GOT3 (cell line): ENCODE measurements around the gene PM20D1.
A peak's percentile ranks its signal among the peaks of the same experiment; 100 is the strongest.
"Not testable (repeated sequence)": the region's sequence is repeated elsewhere in the genome, so short reads cannot be mapped to it uniquely, and the experiment has no call there.

Experiments used
- DNase-seq: peaks from one replicate; lab custom pipeline; 2025; ENCODE audit warnings: mixed read lengths; lab: John Stamatoyannopoulos, UW

Gene PM20D1

DNA sequence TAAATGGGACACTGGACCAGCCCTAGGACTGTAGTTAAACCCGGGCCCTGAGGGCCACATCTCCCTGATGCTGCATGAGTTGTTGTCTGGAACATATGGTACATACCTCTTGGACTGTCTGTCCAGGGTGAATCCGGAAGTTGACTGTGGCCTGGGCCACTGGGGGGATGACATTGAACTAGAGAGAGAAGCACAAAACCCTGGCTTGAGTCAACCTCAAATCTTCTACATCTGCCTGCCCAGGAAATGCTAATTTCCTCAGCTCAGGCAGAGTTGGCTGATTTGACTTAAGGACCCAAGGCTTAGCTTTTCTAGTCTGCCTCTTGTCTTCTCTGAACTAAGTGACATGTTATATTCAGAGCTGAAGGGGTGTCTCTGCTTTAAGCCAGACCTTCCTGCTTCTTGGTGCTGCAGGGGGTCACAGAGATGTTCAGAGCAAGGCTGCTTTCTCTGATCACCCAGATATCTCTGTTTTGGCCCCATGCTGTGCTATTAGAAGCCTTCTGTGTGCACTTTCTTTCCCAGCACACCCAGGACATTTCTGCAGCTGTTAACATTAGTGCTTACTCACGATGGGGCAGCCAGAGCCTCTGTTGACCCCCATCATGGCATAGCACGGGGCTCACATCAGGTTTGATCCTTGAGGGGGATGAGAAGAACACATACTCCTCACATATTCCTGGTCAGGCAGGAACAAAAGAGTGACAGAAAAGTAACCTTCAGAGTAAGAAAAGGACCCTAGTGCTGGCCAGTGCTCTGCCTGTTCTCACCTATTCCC, 9.6 kb downstream of the PM20D1 start:
- no peak for DNase-seq

DNA sequence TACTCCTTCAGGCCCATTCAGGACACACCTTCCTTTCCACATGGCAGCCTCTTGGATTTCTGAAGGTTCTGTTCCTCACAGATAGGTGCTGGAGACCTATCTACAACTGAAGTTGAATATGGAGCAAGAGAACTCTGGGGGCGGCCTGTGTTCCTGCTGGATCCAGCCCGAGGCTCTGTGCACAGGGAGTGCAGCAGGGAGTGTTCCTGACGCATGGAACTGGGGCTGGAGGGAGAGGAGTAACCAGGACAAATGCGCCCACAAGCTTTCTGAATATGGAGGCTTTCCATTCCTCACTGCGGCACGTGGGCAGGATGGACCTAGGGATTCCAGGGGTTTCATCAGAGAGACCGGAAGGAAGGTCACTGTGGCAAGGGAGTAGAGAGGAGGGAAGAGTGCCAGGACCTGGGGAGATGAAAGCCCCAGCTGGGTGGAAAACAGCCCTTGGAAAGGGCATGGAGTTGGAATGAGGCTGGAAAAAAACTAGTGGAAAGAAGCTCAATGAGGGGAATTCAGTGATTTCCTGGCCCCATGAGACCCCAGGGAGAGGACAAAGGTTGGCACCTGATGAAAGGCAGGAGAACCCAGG, 12.5 kb downstream of the PM20D1 start:
- DNase-seq: no peak

DNA sequence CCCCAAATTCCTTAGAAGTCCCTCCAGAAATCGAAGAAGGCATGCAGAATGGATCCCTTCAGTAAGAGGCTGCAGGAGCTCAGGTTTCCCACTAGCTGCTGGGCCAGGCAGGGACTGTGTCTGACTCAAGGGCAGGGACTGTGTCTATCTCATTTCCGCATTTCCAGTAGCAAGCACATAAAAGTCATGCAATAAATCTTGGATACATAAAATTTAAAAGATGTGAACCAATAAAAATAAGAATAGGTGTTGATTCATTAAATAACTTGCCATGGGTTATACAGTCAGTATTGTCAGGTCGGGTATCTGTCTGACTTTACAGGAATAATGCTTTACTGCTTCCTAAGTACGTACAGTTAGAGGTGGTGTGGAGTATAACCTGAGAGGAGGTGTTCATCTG, 15.2 kb downstream of the PM20D1 start:
- no peak for DNase-seq

DNA sequence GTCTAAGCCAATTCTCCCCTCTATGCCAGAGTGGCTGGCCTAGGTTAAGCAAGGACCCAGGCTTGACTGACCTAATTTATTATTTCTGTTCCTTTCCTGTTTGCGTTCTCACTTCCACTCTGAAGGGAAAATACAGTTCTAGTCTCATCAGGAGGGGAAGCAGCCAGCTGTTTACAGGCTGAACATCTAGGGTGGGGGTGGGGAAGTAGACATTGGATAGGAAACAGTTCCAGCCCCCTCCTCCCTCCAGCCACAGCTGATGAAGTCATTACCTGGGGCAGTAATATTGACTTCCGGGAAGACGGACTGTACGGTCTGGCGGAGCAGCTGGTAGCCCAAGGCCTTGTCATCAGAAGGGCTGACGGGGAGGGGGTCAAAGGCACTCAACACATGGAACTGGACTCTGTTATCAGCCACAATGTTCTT, 17.6 kb downstream of the PM20D1 start:
- DNase-seq: no peak

DNA sequence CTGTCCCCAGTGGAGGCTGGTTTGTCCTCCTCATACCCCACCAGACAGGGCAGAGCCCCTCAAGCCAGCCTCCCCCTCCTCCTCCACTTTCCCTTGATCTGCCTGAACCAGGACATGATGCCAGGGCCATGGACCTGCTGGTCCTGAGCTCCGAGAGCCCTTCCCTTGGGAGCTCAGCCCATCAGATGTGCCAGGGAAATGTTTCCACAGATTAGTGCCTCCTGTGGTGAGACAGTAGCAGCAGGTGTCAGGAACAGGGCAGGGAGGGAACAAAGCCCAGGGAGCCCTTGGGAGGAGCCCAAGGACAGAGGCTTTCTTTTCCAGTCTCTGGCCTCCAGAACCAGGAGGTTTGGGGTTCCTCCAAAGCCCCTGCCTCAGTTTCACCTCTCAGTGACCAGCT, 22.3 kb downstream of the PM20D1 start:
- DNase-seq: no peak

DNA sequence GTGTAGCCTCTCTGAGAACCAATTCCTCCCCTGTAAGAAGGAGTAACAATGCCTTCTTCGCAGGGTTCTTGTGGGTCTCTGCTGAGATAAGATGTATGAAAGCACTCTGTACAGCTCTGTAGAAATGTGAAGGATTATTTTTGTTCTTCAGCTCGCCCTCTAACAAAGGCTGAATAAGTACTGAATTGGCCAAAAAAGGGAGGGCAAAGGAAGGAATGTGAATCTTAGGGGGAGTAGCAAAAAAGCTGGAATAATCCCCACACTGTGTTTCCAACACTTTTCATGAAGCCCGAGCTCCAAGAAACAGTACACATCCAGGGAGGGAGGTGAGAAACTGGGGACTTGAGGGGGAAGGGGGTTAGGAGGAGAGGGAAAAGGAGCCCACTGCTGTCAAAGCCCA, 22.9 kb downstream of the PM20D1 start:
- DNase-seq: no peak

DNA sequence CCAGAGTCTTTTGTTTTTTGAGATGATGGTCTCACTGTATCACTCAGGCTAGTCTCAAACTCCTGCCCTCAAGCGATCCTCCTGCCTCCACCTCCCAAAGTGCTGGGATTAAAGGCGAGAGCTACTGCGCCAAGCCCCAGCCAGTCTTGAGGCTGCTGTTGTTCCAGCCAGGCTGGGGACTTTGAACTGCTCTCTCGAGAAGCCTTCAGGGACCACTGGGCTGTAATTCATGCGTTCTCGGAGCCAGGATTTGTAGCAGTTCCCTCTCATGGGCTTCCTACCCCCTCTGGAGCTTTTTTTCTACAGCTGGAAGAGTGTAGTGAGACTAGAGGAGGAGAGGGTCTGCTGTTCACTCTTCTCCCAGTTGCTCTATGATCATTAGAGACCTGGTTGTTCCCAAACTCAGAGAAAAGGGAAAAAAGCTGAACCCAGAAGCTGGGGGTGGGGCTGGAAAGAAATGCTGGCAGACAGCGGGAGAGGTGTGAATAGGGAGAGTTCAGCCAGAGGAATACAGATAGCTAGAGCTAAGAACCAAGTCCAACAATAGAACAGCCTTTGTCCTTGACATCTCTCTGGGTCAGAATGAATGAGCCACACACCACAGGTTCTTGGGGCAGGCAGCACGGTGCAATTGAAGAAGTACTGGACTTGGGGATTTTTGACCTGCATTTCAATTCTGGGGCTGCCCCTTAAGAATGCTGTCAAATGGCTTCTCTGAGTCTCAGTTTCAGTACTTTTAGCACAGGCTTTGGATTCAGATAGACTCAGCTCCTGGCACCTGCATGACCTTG, 23.7 kb downstream of the PM20D1 start:
- DNase-seq: no peak

DNA sequence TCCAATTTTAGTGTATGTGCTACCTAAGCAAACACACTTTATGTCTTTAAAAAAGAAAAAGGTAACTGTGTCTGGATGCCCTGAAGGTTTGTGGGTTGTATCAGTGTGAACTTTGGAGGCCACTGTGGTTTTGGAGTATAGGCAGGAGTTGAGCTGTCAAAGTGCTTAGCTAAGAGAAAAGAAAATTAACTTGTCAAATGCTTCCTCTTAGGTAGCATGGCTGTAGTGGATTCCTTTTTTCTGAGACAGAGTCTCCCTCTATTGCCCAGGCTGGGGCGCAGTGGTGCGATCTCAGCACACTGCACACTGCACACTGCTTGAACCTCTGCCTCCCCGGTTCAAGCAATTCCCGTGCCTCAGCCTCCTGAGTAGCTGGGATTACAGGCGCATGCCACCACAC, 25.8 kb downstream of the PM20D1 start:
- no peak for DNase-seq

DNA sequence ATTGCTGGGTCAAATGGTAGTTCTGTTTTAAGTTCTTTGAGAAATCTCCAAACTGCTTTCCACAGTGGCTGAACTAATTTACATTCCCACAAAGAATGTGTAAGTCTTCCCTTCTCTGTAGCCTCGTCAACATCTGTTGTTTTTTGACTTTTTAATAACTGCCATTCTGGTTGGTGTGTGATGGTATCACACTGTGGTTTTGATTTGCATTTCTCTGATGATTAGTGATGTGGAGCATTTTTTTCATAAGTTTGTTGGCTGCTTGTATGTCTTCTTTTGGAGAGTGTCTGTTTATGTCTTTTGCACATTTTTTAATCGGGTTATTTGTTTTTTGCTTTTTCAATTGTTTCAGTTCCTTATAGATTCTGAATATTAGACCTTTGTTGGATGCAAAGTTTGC, 26.7 kb downstream of the PM20D1 start:
- not testable (repeated sequence) for DNase-seq

DNA sequence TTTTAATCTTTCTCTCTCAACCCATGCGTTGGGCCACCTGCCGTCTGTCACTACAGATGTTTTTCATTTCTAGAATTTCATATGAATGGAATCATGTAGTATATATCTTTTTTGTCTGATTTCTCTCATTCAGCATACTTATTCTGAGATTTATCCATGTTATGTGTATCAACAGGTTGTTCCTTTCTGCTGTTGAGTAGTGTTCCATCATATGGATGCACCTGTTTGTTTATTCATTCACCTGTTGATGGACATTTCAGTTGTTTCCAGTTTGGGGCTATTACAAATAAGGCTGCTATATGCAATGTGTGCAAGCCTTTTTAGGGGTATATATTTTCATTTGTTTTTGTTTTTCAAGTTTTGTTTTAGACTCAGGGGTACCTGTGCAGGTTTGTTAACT, 27.5 kb downstream of the PM20D1 start:
- no peak for DNase-seq

DNA sequence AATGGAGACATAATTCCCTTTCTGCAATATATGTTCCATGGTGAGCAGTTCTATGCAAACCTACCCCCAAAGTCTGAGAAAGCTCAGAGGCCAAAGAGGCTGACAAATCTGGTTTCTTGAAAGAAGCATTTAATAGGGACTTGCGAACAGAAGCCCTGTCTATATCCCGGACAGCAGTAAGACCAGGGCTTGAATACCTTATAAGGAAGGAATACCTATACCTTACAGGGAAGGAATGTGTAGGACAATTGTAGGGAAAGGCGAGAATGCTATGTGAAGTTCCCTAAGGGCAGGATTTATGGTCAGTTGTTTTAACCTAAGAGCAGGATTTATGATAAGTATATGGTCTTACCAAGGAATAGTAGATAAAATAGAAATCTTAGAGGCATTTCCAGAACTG, 31.9 kb downstream of the PM20D1 start:
- no peak for DNase-seq

DNA sequence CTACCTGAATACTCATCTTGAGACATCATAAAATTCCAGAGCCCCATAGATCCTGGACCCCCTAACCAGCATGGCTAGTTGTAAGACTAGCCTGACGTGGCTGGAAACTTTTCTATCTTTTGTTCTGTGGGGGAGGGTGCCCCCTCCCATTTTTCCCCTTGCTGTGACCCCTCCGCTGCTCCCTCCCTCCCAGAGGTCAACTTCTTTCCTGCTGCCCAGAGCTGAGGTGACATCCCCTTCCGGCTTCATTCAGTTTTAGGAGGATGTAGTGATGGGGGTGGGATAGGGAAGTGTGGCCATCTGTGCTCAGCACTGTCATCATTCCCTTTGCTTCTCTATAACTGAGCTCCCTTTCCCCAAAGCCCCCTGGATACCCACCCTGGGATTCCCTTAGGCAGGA, 32.6 kb downstream of the PM20D1 start:
- no peak for DNase-seq

DNA sequence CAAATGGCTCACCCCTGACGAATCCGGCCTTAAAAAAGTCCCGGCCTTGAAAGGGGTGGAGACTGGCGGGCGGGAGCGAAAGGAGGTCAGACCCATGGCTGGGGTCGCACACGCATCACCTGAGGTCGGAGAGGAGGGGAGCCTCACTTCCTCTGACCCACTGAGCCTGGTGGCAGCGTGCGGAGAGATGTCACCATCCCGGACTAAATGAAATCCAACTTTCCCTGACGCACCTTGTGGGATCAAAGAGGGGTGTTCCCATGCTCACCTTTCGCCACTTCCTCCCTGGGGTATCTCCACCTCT, 36.2 kb downstream of the PM20D1 start:
- DNase-seq: no peak

DNA sequence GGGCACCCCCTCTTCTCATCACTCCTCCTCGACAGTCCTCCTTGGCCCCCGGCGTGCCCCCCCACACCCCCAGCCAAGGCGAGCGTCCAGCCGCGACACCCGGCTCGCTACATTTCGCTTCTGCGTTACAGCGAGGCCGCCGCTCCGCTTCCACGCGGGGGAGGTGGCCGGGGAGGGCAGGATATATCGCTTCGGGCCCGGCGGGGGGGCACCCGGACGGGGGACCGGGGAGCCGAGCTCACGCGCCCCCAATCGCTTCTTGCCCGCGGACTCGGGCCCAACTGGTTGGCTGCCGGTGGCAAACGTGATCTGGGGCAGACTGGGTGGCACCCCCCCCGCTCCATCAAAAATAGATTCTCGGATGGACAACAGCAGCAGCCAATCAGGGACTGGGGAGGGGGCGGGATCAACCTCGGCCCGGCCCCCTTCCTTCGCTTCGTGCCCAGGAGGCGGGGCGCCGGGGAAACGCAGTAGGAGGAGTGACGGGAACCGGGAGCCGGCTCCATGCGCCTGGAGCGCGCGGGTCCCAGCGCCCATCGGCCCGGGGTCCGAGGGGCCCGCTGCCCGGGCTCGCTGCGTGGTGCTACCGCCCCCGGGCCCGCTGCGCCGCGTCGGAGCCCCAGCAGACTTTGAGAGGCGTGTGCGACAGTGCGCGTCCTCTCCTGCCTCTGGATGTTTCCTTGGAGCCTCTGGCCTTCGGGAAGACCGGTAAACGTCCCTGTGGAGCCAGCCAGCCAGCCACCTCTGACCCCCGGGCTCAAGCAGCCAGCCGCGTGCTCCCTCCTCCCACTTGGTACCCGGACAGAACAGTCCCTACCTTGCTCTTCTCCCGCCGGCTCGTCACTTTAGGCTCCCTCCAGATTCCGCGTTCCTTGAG, 36.8 kb downstream of the PM20D1 start, which contains the start of gene SLC41A1:
TSS of gene SLC41A1 (minus strand) at position 321 of the 877 bp plus-strand sequence. CDS start 2,757 bp downstream, outside the sequence.
- peak; percentile 72 for DNase-seq

DNA sequence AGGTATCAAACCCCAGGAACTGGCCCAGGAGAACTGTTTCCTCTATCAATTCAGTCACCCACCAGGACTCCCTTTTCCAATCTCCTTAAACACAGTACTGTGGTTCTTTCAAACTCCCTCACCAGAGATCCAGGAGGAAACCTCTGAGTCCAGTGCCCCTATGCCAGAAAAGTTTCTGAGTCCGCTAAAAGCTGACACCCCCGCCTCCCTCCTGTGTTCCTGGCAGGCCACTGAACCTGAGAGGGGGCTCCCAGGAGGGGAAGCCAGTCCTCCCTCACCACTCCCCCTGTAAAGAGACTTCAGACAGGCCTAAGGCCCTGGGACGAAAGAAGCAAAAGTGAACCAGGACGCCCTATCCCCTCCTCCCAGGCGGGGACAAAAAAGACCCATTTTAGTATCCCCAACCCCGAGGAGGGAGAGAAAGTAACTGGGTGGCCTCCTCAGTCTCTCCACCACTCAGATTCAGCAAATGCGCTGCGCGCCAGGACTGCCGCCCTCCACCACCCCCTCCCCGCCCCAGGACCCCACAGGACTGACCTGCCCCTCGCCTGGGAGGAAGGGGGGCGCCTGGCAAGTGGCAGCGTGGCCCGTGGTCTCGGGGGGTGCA, 37.6 kb downstream of the PM20D1 start:
- DNase-seq: no peak

DNA sequence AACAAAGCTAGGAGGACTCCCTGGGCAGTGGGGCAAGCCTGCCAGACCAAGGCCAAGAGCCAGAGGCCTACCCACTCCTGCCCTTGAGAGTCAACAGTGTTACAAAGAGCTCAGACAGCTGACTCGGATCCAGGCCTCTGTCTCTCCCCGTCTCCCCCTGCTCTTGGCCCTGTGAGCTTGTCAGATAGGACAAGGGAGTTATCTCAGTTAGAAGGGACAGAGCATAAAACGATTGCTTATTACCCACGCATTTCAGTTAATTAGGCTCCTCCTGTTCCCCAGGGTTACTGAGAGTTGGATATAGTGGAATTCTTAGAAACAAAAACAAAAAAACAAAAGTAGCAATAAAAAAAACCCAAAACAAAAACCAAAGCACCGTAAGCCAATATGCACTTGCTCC, 38.3 kb downstream of the PM20D1 start:
- no peak for DNase-seq

DNA sequence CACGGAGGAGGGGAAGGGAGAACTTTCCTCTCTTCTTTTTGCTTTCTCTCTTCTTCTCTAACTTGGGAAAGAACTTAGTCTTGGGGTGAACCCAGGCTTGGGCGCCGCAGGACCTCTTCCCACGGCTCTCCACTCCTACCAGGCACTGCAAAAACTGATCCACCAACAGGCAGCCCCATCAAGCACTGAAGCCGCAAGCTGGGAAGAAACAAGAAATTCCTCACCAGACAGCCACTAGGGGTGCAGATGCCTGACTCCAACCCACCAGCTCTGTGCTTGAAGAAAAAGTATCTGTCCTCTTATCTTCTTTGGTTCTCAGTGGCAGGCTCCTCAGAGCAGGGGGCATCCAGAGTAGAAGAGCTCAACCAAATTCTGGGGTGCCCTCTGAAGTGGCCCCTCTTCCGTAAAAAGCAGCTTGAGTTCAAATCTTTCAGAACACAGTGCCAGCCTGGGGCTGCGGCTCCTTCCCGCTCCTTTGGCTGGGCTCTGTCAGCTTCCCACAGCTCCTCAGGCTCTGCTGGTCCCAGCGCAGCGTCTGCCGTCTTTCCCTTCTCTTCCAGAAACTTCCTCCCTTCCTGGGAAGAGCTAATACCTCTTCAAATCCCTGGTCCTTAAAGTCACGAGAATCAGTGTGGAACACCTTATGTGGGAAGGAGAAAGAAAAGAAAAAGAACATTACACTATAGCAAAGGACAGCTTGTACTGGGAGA, 39.3 kb downstream of the PM20D1 start:
- DNase-seq: no peak

DNA sequence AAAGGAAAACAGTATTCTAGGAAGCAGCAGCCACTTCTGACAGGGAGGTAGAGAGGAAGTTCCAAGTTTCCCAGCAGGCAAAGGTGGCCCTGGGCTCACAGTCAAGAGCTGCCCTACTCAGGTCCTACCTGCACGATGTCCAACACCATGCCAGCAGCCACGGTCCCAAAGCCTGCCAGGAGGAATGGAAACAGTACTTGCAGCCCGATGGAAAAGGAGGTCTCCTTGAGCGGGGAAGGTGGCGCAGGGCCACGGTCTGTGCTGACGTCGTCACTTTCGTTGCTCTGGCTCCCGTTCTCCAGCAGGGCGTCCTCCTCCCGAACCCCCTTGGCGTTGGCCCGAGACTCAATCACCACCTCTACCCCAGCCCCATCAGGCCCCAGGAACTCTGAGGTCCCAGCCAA, 40.0 kb downstream of the PM20D1 start:
- no peak for DNase-seq

DNA sequence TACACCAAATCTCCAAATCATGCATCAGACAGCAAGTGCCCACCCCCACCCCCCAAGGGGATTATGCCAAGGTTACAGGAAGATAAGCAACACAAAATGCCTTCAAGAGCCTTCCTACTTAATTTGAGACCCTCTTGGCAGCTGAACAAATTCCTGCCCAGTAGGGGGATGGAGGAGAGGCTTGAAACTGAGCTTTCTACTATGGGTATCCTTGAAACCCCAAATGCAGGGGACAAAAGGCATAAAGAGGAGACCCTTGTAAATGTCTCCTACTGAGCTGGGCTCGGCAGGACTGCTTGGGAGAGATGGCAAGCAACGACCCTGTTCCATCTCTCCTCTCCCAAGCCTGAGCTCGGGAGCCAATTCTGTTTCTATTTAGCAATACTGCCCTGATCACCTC, 40.5 kb downstream of the PM20D1 start:
- no peak for DNase-seq

DNA sequence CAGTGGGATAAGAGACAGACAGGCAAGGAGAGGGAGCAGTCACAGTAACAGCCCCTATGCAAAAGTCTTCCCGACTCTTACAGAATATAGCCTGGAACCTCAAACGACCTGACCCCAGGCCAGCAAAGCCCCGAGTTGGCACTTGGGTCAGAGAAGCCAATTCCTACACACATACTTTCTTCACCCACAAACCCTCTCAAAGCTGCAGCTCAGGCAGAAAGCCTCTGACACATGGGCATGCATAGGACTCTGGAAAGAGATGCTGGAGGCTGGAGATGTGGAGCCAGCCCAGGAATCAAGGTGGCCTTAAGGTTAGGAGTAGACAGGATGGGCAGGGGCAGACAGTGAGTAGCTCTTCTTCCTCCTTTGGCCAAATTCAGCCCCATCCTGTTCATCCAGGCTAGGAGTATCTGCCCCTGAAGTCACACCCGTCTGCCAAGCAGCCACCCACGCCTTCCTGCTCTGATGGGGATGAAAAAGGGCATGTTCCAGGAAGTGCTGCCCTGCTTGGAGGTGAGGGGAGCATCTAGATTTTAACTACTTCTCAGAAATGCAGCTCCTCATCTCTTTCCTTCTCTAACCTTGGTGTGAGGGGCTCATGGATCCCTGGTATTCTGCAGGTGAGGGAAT, 44.7 kb downstream of the PM20D1 start:
- no peak for DNase-seq

DNA sequence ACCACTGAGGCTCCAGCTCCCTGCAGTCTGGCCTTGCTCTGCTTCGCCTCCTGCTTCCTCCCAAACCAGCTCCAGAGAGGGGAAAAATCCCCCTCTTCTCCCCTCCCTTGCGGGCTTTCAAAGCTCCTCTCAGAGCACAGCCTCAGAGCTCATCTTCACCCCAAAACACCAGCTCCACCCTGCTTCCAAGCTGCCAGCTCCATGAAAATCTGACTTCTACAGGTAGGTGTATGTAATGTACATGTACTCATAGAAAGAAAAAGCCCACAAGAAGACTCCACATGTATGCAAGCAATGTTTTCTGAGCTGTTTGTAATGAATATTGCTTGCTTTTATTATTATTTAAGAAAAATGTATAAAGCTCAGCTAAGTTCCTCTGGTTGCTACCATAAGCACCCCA, 45.3 kb downstream of the PM20D1 start:
- DNase-seq: no peak
